ENCODE measurements around the gene SYMPK.

Gene SYMPK

DNA sequence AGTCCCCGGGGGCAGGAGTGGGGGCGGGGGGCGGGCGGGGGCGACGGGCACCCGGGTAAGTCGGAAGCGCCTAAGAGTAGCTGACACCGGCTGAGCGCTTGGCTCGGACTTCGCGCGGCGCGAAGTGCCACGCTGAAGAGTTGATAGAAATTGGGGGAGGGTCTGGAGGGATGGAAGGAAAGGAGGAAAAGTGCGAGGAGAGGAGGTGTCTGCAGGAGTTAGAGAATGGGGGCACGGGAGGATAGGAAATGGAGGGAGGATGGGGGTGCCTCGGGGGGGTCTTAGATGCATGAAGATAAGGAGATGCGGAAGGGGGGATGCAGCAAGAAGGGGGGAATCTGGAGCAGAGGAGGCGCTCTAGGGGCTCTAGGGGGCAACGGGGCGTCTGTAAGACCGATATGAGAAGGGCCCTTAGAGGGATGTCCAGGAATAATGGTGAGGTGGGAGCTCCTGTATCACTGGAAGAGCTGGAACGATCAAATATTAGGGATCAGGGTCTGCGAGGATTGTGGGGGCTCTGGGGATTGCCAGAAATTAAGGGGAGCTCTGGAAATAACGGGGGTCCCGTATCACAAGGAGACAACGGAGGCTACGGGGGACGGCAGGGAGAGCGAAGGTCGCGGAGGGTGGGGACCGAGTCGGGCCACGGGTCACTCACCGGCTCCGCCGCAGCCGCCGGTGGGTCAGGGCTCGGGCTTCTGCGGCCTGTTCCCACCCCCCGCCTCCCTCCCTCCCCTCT, 39.1 kb upstream of the SYMPK start, which contains the start of gene MYPOP (continued):
- TF ChIP-seq, protein P1, sequence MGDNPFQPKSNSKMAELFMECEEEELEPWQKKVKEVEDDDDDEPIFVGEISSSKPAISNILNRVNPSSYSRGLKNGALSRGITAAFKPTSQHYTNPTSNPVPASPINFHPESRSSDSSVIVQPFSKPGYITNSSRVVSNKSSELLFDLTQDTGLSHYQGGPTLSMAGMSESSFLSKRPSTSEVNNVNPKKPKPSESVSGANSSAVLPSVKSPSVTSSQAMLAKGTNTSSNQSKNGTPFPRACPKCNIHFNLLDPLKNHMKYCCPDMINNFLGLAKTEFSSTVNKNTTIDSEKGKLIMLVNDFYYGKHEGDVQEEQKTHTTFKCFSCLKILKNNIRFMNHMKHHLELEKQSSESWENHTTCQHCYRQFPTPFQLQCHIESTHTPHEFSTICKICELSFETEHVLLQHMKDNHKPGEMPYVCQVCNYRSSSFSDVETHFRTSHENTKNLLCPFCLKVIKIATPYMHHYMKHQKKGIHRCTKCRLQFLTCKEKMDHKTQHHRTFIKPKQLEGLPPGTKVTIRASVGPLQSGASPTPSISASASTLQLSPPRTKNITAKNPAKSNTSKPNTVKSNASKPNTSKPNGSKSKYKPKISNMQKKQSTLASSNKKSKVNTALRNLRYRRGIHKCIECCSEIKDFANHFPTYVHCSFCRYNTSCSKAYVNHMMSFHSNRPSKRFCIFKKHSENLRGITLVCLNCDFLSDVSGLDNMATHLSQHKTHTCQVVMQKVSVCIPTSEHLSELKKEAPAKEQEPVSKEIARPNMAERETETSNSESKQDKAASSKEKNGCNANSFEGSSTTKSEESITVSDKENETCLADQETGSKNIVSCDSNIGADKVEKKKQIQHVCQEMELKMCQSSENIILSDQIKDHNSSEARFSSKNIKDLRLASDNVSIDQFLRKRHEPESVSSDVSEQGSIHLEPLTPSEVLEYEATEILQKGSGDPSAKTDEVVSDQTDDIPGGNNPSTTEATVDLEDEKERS (tag by site-specific recombination; IDR thresholded peaks at IDR 0.05), result no peak
- TF ChIP-seq ZNF248 (tag by site-specific recombination; IDR thresholded peaks at IDR 0.05) (no peak), SCRT1 (tag by site-specific recombination; IDR thresholded peaks at IDR 0.05; ENCODE audit: borderline replicate concordance) (no peak), ZNF707 (tag by site-specific recombination; IDR thresholded peaks at IDR 0.05) (no peak), ZSCAN30 (tag by site-specific recombination; IDR thresholded peaks at IDR 0.05) (no peak), AEBP2 (tag by site-specific recombination; IDR thresholded peaks at IDR 0.05; ENCODE audit: borderline replicate concordance) (no peak), ZNF510 (tag by site-specific recombination; IDR thresholded peaks at IDR 0.05; ENCODE audit: insufficient replicate concordance) (no peak), ZNF777 (tag by site-specific recombination; IDR thresholded peaks at IDR 0.05; ENCODE audit: borderline replicate concordance) (no peak), ZBTB20 (tag by site-specific recombination; IDR thresholded peaks at IDR 0.05) (no peak), EGR2 (tag by site-specific recombination; IDR thresholded peaks at IDR 0.05; ENCODE audit: low read depth) (no peak), ZNF530 (tag by site-specific recombination; IDR thresholded peaks at IDR 0.05; ENCODE audit: low read depth) (no peak), MZF1 (tag by site-specific recombination; IDR thresholded peaks at IDR 0.05; ENCODE audit: borderline replicate concordance) (peak; percentile 40; the same call in 1 of the 2 replicates), ZNF660 (tag by site-specific recombination; IDR thresholded peaks at IDR 0.05) (0 out of 2 replicates have a peak, but pooled peaks have one; percentile 11), ZNF274 (IDR thresholded peaks at IDR 0.05; ENCODE audit: low read length) (no peak), ZNF274 (tag by site-specific recombination; IDR thresholded peaks at IDR 0.05; ENCODE audit: borderline replicate concordance) (no peak), ZNF639 (tag by site-specific recombination; IDR thresholded peaks at IDR 0.05) (no peak), ZNF548 (tag by site-specific recombination; IDR thresholded peaks at IDR 0.05) (no peak), ZBTB48 (tag by site-specific recombination; IDR thresholded peaks at IDR 0.05) (peak; percentile 92), ZNF670 (tag by site-specific recombination; IDR thresholded peaks at IDR 0.05; ENCODE audit: low read depth) (no peak), ZNF214 (tag by site-specific recombination; IDR thresholded peaks at IDR 0.05; ENCODE audit: borderline replicate concordance) (no peak), GLIS2 (tag by site-specific recombination; IDR thresholded peaks at IDR 0.05) (0 out of 2 replicates have a peak, but pooled peaks have one; percentile 25), ZNF394 (tag by site-specific recombination; IDR thresholded peaks at IDR 0.05; ENCODE audit: borderline replicate concordance) (no peak), KLF16 (tag by site-specific recombination; IDR thresholded peaks at IDR 0.05) (0 out of 2 replicates have a peak, but pooled peaks have one; percentile 16), PATZ1 (tag by site-specific recombination; IDR thresholded peaks at IDR 0.05) (peak; percentile 60), ZEB2 (tag by site-specific recombination; IDR thresholded peaks at IDR 0.05) (0 out of 2 replicates have a peak, but pooled peaks have one; percentile 10), GLIS1 (tag by site-specific recombination; IDR thresholded peaks at IDR 0.05) (0 out of 2 replicates have a peak, but pooled peaks have one; percentile 17), ZNF488 (tag by site-specific recombination; IDR thresholded peaks at IDR 0.05) (no peak)
- TF ChIP-seq, protein P2, sequence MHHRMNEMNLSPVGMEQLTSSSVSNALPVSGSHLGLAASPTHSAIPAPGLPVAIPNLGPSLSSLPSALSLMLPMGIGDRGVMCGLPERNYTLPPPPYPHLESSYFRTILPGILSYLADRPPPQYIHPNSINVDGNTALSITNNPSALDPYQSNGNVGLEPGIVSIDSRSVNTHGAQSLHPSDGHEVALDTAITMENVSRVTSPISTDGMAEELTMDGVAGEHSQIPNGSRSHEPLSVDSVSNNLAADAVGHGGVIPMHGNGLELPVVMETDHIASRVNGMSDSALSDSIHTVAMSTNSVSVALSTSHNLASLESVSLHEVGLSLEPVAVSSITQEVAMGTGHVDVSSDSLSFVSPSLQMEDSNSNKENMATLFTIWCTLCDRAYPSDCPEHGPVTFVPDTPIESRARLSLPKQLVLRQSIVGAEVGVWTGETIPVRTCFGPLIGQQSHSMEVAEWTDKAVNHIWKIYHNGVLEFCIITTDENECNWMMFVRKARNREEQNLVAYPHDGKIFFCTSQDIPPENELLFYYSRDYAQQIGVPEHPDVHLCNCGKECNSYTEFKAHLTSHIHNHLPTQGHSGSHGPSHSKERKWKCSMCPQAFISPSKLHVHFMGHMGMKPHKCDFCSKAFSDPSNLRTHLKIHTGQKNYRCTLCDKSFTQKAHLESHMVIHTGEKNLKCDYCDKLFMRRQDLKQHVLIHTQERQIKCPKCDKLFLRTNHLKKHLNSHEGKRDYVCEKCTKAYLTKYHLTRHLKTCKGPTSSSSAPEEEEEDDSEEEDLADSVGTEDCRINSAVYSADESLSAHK (tag by site-specific recombination; IDR thresholded peaks at IDR 0.05), result no peak

All from HEK293 (cell line).